Measurements from ENCODE around the gene IL7R. TPM values are rescaled to one million over a fixed set of nuclear protein-coding genes. Genes with fewer than 3 reads are reported as not detected.

The IL7R gene
- polyA plus RNA-seq, 2 of the 4 experiments (the other 2 are of a cell fraction) = 0.13 to 0.18 TPM

DNA sequence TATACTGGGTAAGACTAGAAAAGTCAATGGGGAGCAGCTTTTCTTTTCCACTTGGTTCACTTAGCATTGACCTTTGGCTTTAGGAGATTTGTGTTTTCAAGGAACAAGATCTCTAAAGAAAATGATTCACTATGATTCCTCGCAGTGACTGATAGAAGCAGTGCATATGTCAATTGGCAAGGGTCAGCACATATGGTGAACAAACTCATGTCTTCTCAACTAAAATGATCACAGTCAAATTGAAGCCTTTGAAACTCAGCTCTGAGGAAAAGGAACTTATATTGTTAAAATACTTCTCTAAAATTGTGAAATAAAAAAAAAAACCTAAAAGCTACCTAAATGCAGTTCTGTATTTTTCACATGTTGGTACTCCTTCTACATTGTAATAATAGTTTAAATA lies 43.2 kb upstream of the IL7R start:
- H3K9me3 ChIP-seq = no peaks in the 10 kb centered on the region
- H3K4me1 ChIP-seq = no peaks in the 10 kb centered on the region
- FAIRE-seq = no peak
- CTCF ChIA-PET = interaction anchor here (0.6 to 0.9 kb wide), 2 partner anchors 8 to 159 kb away, joined by 3 to 4 read pairs; no protein-coding TSS in a partner anchor
- H3K4me3 ChIP-seq = no peak overlapping the region
- TF ChIP-seq NFE2L2 (conservative IDR thresholded peaks at IDR 0.05; ENCODE audit: low read length) = no peak
- TF ChIP-seq, protein P1, sequence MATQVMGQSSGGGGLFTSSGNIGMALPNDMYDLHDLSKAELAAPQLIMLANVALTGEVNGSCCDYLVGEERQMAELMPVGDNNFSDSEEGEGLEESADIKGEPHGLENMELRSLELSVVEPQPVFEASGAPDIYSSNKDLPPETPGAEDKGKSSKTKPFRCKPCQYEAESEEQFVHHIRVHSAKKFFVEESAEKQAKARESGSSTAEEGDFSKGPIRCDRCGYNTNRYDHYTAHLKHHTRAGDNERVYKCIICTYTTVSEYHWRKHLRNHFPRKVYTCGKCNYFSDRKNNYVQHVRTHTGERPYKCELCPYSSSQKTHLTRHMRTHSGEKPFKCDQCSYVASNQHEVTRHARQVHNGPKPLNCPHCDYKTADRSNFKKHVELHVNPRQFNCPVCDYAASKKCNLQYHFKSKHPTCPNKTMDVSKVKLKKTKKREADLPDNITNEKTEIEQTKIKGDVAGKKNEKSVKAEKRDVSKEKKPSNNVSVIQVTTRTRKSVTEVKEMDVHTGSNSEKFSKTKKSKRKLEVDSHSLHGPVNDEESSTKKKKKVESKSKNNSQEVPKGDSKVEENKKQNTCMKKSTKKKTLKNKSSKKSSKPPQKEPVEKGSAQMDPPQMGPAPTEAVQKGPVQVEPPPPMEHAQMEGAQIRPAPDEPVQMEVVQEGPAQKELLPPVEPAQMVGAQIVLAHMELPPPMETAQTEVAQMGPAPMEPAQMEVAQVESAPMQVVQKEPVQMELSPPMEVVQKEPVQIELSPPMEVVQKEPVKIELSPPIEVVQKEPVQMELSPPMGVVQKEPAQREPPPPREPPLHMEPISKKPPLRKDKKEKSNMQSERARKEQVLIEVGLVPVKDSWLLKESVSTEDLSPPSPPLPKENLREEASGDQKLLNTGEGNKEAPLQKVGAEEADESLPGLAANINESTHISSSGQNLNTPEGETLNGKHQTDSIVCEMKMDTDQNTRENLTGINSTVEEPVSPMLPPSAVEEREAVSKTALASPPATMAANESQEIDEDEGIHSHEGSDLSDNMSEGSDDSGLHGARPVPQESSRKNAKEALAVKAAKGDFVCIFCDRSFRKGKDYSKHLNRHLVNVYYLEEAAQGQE (IDR thresholded peaks at IDR 0.05) = no peak
- DNase-seq (ENCODE audit: low read depth in 1 of 2, low spot score in 1 of 2) = no peak
- WGBS (ENCODE audit: missing lambda C conversion rate) = 22% methylated on average over 1 of the region's 1 CpG
- no peak overlapping the region for H3K4me2 ChIP-seq
- POLR2A ChIA-PET = no interaction called here
- ATAC-seq = no peak
- H3K27ac ChIP-seq = no peak overlapping the region

GRCh38 chr5:35815089-35815936 lies 41.4 kb upstream of the IL7R start:
- CTCF ChIA-PET = no interaction called here
- Histone ChIP-seq H3K9me3 (no peaks in the 10 kb centered on the region), H3K27ac (no peak overlapping the region), H3K4me3 (no peak overlapping the region), H3K4me1 (no peaks in the 10 kb centered on the region), H3K4me2 (no peak overlapping the region)
- DNase-seq (ENCODE audit: low read depth in 1 of 2, low spot score in 1 of 2) (peak in 1 of 2 experiments; percentile 27), ATAC-seq (peak; percentile 85 to 88), FAIRE-seq (no peak)
- no peak for TF ChIP-seq CEBPB (IDR thresholded peaks at IDR 0.05)
- 28% methylated on average over 10 of the region's 10 CpGs for WGBS (ENCODE audit: missing lambda C conversion rate)
- POLR2A ChIA-PET = no interaction called here

DNA sequence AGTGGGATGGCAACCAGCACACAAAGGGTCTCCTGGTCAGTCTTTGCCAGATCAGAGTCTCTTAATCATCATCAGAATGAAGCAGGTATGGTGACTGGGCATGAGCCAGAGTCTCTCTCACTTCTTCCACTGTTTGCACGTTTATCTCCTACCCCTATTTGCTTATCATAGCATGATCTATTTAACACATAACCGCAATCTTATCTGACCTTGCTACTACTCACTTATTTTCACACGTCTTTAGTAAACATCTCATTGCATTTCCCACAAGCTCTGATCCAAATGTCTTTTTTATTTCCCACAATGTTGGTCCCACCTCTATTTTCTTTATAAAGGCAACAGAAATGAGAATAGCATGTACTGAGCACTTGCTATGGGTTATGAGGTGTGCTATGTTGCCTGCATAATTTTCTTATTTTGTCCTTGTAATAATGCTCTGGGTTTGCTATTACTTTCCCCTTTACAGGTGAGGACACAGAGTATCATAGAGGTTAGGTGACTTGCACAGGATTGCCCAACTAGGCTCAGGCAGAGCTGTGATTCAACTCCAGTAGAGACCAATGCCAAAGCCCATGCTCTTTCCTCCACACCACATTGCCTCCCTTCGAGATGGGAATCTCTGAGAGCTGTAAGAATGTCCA lies 39.7 kb upstream of the IL7R start:
- no peak overlapping the region for H3K4me3 ChIP-seq
- no peak overlapping the region for H3K4me2 ChIP-seq
- no peak for FAIRE-seq
- WGBS (ENCODE audit: missing lambda C conversion rate) = 8% methylated on average over 4 of the region's 4 CpGs
- H3K4me1 ChIP-seq = no peaks in the 10 kb centered on the region
- H3K9me3 ChIP-seq = no peaks in the 10 kb centered on the region
- no peak for DNase-seq (ENCODE audit: low read depth in 1 of 2, low spot score in 1 of 2)
- H3K27ac ChIP-seq = no peak overlapping the region
- no peak for ATAC-seq
- ChIA-PET POLR2A (no interaction called here), CTCF (interaction anchor here (0.6 to 1.3 kb wide), 2 partner anchors 40 to 355 kb away, joined by 3 to 5 read pairs; no protein-coding TSS in a partner anchor)
- TF ChIP-seq JUNB (IDR thresholded peaks at IDR 0.05) (no peak), CEBPB (IDR thresholded peaks at IDR 0.05) (no peak), GATA3 (IDR thresholded peaks at IDR 0.05; ENCODE audit: borderline replicate concordance) (no peak), PHF8 (IDR thresholded peaks at IDR 0.05; ENCODE audit: borderline replicate concordance, low read depth) (no peak), CBX8 (IDR thresholded peaks at IDR 0.05) (no peak), HMGXB4 (CRISPR knock-in tag; IDR thresholded peaks at IDR 0.05; ENCODE audit: borderline replicate concordance) (no peak)
- TF ChIP-seq, protein P1 (IDR thresholded peaks at IDR 0.05) = no peak
